ENCODE results near the gene LNPEP. TPM values are rescaled to one million over a fixed set of nuclear protein-coding genes. Genes with fewer than 3 reads are reported as not detected.

Gene LNPEP
- total RNA-seq, 2 experiments from 2014 or later, result 79.1 to 116 TPM

- Histone ChIP-seq H2AFZ (ENCODE audit: low read length) (no peak overlapping the region), H3K36me3 (ENCODE audit: insufficient read depth, low read length) (peaks cover 57% of the 10 kb centered on the region), H4K20me1 (ENCODE audit: insufficient read depth, low read length) (no peaks in the 10 kb centered on the region), H3K9me3 (ENCODE audit: low read length) (no peaks in the 10 kb centered on the region), H3K9me2 (ENCODE audit: insufficient read depth, low read length) (no peaks in the 10 kb centered on the region), H3K4me1 (ENCODE audit: insufficient read depth, low read length, poor library complexity, severe bottlenecking) (no peaks in the 10 kb centered on the region), H3K27ac (ENCODE audit: low read depth, low read length, poor library complexity, severe bottlenecking) (no peak overlapping the region), H3K79me2 (ENCODE audit: insufficient read depth, low read depth, low read length) (no peaks in the 10 kb centered on the region), H3K4me3 (ENCODE audit: low read depth, low read length, poor library complexity, severe bottlenecking) (no peak overlapping the region), H3K4me2 (ENCODE audit: low read length) (no peak overlapping the region)
- no peak for TF ChIP-seq EZH2phosphoT487 (IDR thresholded peaks at IDR 0.05; ENCODE audit: borderline replicate concordance, low read depth, low read length)
- TF ChIP-seq, protein P1, sequence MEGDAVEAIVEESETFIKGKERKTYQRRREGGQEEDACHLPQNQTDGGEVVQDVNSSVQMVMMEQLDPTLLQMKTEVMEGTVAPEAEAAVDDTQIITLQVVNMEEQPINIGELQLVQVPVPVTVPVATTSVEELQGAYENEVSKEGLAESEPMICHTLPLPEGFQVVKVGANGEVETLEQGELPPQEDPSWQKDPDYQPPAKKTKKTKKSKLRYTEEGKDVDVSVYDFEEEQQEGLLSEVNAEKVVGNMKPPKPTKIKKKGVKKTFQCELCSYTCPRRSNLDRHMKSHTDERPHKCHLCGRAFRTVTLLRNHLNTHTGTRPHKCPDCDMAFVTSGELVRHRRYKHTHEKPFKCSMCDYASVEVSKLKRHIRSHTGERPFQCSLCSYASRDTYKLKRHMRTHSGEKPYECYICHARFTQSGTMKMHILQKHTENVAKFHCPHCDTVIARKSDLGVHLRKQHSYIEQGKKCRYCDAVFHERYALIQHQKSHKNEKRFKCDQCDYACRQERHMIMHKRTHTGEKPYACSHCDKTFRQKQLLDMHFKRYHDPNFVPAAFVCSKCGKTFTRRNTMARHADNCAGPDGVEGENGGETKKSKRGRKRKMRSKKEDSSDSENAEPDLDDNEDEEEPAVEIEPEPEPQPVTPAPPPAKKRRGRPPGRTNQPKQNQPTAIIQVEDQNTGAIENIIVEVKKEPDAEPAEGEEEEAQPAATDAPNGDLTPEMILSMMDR (conservative IDR thresholded peaks at IDR 0.05; ENCODE audit: low read length), result no peak
- ChIA-PET POLR2A (no interaction called here), CTCF (ENCODE audit: unreplicated experiment) (no interaction called here)
- intact Hi-C loops (cut with micrococcal nuclease; ENCODE audit: unreplicated experiment), result no loop called here
- no peak for DNase-seq (ENCODE audit: low spot score)
- BruUV-seq (replicated peaks), result no TSS peak
These were observed 33.0 kb upstream of the LNPEP start for GRCh38 chr5:96902876-96903275.

- H2AFZ ChIP-seq (ENCODE audit: low read length), result no peak overlapping the region
- no peaks in the 10 kb centered on the region for H3K79me2 ChIP-seq (ENCODE audit: insufficient read depth, low read depth, low read length)
- H3K4me2 ChIP-seq (ENCODE audit: low read length), result no peak overlapping the region
- H3K9me2 ChIP-seq (ENCODE audit: insufficient read depth, low read length), result no peaks in the 10 kb centered on the region
- POLR2A ChIA-PET, result interaction anchor here (1.1 to 1.9 kb wide), 2 partner anchors 14 to 33 kb away, joined by 3 to 6 read pairs; no protein-coding TSS in a partner anchor
- intact Hi-C loops (cut with micrococcal nuclease; ENCODE audit: unreplicated experiment), result no loop called here
- DNase-seq (ENCODE audit: low spot score), result no peak
- TF ChIP-seq, protein P1 (conservative IDR thresholded peaks at IDR 0.05; ENCODE audit: low read length), result no peak
- TF ChIP-seq EZH2phosphoT487 (IDR thresholded peaks at IDR 0.05; ENCODE audit: borderline replicate concordance, low read depth, low read length), result no peak
- no peaks in the 10 kb centered on the region for H3K9me3 ChIP-seq (ENCODE audit: low read length)
- H4K20me1 ChIP-seq (ENCODE audit: insufficient read depth, low read length), result no peaks in the 10 kb centered on the region
- H3K4me3 ChIP-seq (ENCODE audit: low read depth, low read length, poor library complexity, severe bottlenecking), result no peak overlapping the region
- no peaks in the 10 kb centered on the region for H3K4me1 ChIP-seq (ENCODE audit: insufficient read depth, low read length, poor library complexity, severe bottlenecking)
- CTCF ChIA-PET (ENCODE audit: unreplicated experiment), result no interaction called here
- peaks cover 56% of the 10 kb centered on the region for H3K36me3 ChIP-seq (ENCODE audit: insufficient read depth, low read length)
- no TSS peak for BruUV-seq (replicated peaks)
- H3K27ac ChIP-seq (ENCODE audit: low read depth, low read length, poor library complexity, severe bottlenecking), result no peak overlapping the region
These were observed 32.6 kb upstream of the LNPEP start for GRCh38 chr5:96903300-96903699.

- H3K79me2 ChIP-seq (ENCODE audit: insufficient read depth, low read depth, low read length), result no peaks in the 10 kb centered on the region
- intact Hi-C loops (cut with micrococcal nuclease; ENCODE audit: unreplicated experiment), result no loop called here
- H3K4me1 ChIP-seq (ENCODE audit: insufficient read depth, low read length, poor library complexity, severe bottlenecking), result no peaks in the 10 kb centered on the region
- H3K9me3 ChIP-seq (ENCODE audit: low read length), result no peaks in the 10 kb centered on the region
- no peaks in the 10 kb centered on the region for H3K9me2 ChIP-seq (ENCODE audit: insufficient read depth, low read length)
- DNase-seq (ENCODE audit: low spot score), result no peak
- POLR2A ChIA-PET, result interaction anchor here (0.9 to 1.9 kb wide), 6 partner anchors 8 to 57 kb away, joined by 3 to 11 read pairs (median 5); no protein-coding TSS in a partner anchor
- H3K4me2 ChIP-seq (ENCODE audit: low read length), result no peak overlapping the region
- H4K20me1 ChIP-seq (ENCODE audit: insufficient read depth, low read length), result no peaks in the 10 kb centered on the region
- TF ChIP-seq EZH2phosphoT487 (IDR thresholded peaks at IDR 0.05; ENCODE audit: borderline replicate concordance, low read depth, low read length), result no peak
- TF ChIP-seq, protein P1 (conservative IDR thresholded peaks at IDR 0.05; ENCODE audit: low read length), result no peak
- peaks cover 58% of the 10 kb centered on the region for H3K36me3 ChIP-seq (ENCODE audit: insufficient read depth, low read length)
- H3K4me3 ChIP-seq (ENCODE audit: low read depth, low read length, poor library complexity, severe bottlenecking), result no peak overlapping the region
- TSS peak; percentile 31 for BruUV-seq (replicated peaks)
- no peak overlapping the region for H3K27ac ChIP-seq (ENCODE audit: low read depth, low read length, poor library complexity, severe bottlenecking)
- H2AFZ ChIP-seq (ENCODE audit: low read length), result no peak overlapping the region
- CTCF ChIA-PET (ENCODE audit: unreplicated experiment), result no interaction called here
These were observed 31.6 kb upstream of the LNPEP start for GRCh38 chr5:96904054-96904931.

All from OCI-LY7 (cell line).